Measurements from ENCODE around the gene SMIM9. TPM values are rescaled to one million over a fixed set of nuclear protein-coding genes. Genes with fewer than 3 reads are reported as not detected.

The SMIM9 gene
- total RNA-seq, 1 experiment from 2014 or later, result not detected

GRCh38 chrX:154805696-154806091, 28.8 kb downstream of the SMIM9 start (continued):
- no peak for TF ChIP-seq FOXJ3 (CRISPR knock-in tag; IDR thresholded peaks at IDR 0.05; ENCODE audit: borderline replicate concordance)

- Mint-ChIP-seq H3K4me1 (peaks cover 22% of the 10 kb centered on the region), H3K36me3 (peaks cover 9% of the 10 kb centered on the region), H3K27ac (no peak within 1 kb of the TSS), H3K9me3 (peaks cover 27% of the 10 kb centered on the region), H3K4me3 (peak within 1 kb of the TSS; percentile 73), H3K27me3 (ENCODE audit: low read depth) (peaks cover 70% of the 10 kb centered on the region)
- ATAC-seq (peak; percentile 96), DNase-seq (ENCODE audit: low spot score) (peak; percentile 66)
- TF ChIP-seq USF2 (CRISPR knock-in tag; IDR thresholded peaks at IDR 0.05), result no peak
- TF ChIP-seq FOXP4 (CRISPR knock-in tag; IDR thresholded peaks at IDR 0.05), result no peak
- peak; percentile 33; the same call in 1 of the 2 replicates for TF ChIP-seq NFYB (CRISPR knock-in tag; conservative IDR thresholded peaks at IDR 0.05; ENCODE audit: low read depth)
- TF ChIP-seq ZNF232 (CRISPR knock-in tag; IDR thresholded peaks at IDR 0.05), result no peak
- TF ChIP-seq PRDM15 (CRISPR knock-in tag; IDR thresholded peaks at IDR 0.05), result no peak
- TF ChIP-seq SMAD4 (CRISPR knock-in tag; IDR thresholded peaks at IDR 0.05), result no peak
- TF ChIP-seq ZNF425 (CRISPR knock-in tag; conservative IDR thresholded peaks at IDR 0.05), result no peak
- TF ChIP-seq GABPB1 (CRISPR knock-in tag; IDR thresholded peaks at IDR 0.05), result no peak
- TF ChIP-seq ATF3 (CRISPR knock-in tag; conservative IDR thresholded peaks at IDR 0.05), result no peak
- peak; percentile 65 for TF ChIP-seq SP1 (CRISPR knock-in tag; conservative IDR thresholded peaks at IDR 0.05)
- TF ChIP-seq ZNF532 (CRISPR knock-in tag; IDR thresholded peaks at IDR 0.05; ENCODE audit: borderline replicate concordance), result no peak
- 0 out of 2 replicates have a peak, but pooled peaks have one; percentile 32 for TF ChIP-seq NFE2L1 (CRISPR knock-in tag; IDR thresholded peaks at IDR 0.05)
- POLR2A ChIA-PET, result interaction anchor here (1.0 kb wide), 1 partner anchor 57 kb away, joined by 3 read pairs; no protein-coding TSS in a partner anchor
- CTCF ChIA-PET, result interaction anchor here (1.0 to 1.1 kb wide), 2 partner anchors 16 to 43 kb away, joined by 3 to 5 read pairs; partner anchors contain the start of gene DKC1
Measured at GRCh38 chrX:154804957-154805695, 29.3 kb downstream of the SMIM9 start, which contains the start of gene MPP1. TSS of gene MPP1 (minus strand) at chrX:154805485. CDS start at chrX:154805373, 112 bp downstream.
